Stromal cell of bone marrow (primary cell): ENCODE measurements around the gene WDPCP.
"Not testable (repeated sequence)": the region's sequence is repeated elsewhere in the genome, so short reads cannot be mapped to it uniquely, and the experiment has no call there.

Source experiments
- DNase-seq: peaks from one replicate; pipeline ENCODE4 v3.0.0-alpha.2; 2012; ENCODE audit warnings: low read depth

WDPCP gene

GRCh38 chr2:63590626-63591408, 2.5 kb upstream of the WDPCP start:
- no peak for DNase-seq

GRCh38 chr2:63589148-63589958, 1.1 kb upstream of the WDPCP start:
- no peak for DNase-seq

GRCh38 chr2:63587814-63588384, 378 bp downstream of the WDPCP start:
- DNase-seq, result no peak

DNA sequence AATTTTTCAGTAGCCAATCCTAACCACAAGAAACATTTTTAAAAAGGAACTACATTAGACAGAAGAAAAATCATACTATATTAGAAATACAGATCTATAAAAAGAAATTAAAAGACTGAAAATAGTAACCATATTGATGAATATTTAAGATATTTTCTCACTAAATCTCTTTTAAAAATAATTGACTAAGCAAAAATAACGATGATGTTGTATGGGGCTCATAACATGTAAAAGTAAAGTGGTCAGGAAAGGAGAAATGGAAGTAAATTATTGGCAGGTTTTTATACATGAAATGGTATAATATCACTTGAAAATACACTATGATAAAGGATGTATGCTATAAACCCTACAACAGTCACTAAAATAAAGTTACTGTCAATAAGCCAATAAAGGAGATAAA, 5.4 kb downstream of the WDPCP start:
- no peak for DNase-seq

GRCh38 chr2:63581298-63581961, 6.8 kb downstream of the WDPCP start:
- peak; percentile 88 for DNase-seq

GRCh38 chr2:63580651-63581297, 7.5 kb downstream of the WDPCP start:
- DNase-seq, result no peak

- DNase-seq, result no peak
These were observed 9.5 kb downstream of the WDPCP start for GRCh38 chr2:63578767-63579166.

DNA sequence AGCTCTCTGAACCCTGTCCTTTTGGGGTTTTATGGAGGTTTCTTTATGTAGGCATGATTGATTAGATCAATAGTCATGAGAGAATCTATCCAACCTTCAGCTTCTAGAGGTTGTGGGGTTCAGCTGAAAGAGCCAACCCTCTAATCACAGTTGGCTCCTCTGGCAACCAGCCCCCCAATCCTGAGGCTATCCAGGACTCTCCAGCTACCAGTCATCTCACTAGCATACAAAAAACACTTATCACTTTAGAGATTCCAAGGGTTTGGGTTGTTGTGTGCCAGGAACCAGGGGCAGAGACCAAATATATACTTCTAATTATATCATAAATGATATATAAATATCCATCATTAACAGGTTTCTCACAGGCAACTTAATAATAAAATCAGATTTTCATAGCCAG, 11.7 kb downstream of the WDPCP start:
- DNase-seq, result no peak

DNA sequence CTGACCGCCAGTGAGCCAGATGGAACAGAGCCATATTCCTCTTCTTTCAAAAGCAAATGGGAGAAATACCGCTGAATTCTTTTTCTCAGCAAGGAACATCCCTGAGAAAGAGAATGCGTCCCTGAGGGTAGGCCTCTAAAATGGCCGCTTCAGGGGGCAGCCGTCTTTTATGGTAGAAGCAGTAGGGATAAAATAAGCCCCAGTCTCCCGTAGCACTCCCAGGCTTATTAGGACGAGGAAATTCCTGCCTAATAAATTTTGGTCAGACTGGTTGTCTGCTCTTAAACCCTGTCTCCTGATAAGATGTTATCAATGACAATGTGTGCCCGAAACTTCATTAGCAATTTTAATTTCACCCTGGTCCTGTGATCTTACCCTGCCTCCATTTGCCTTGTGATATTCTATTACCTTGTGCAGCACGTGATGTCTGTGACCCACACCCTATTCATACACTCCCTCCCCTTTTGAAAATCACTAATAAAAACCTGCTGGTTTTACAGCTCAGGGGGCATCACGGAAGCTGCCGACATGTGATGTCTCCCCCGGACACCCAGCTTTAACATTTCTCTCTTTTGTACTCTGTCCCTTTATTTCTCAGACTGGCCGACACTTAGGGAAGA, 14.4 kb downstream of the WDPCP start:
- DNase-seq, result not testable (repeated sequence)

DNA sequence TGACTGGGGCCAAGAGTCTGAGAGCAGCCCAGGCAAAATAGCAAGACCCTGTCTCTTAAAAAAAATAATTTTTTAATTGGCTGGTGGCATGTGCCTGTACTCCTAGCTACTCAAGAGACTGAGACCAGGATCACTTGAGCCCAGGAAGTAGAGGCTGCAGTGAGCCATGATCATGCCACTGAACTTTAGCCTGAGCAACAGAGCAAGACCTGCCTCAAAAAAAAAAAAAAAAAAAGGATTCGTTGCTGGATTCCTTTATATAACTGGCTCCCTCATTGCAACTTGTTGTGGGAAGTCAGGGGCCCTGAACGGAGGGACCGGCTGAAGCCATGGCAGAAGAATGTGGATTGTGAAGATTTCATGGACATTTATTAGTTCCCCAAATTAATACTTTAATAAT, 15.3 kb downstream of the WDPCP start:
- not testable (repeated sequence) for DNase-seq

DNA sequence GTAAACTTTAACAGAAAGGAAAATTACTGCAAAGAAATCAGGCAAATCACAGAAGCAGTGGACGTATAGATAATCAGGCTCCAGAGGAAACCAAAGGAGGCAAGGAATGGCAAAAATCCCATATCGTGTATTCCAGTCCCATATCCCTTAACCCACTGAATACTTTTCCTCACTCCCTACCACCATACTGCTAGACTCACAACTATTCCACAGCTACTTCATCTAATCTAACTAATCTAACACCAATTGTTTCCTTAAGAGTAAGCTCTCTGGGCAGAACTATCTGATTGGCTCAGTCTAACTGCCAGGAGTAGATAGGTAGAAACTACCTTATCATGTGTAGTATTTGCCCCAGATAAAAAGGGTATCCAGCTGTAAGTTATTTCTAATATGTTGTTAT, 16.3 kb downstream of the WDPCP start:
- DNase-seq, result no peak

DNA sequence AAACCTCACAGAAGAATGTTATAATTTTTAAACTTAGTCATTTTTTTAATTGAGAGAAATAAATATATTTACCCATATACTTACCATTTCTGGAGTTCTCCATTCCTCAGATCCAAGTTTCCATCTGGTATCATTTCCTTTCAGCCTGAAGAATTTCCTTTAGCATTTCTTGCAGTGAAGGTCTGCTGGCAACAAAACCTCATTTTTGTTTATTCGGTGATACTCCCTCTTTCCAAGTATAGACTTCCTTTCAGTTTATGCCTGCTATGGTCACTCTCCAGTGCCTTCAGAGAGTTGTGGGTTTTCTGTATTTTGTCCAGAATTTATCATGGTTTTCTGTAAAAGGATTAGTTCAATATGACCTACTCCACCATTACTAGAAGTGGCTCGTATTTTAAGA, 17.0 kb downstream of the WDPCP start:
- no peak for DNase-seq

DNA sequence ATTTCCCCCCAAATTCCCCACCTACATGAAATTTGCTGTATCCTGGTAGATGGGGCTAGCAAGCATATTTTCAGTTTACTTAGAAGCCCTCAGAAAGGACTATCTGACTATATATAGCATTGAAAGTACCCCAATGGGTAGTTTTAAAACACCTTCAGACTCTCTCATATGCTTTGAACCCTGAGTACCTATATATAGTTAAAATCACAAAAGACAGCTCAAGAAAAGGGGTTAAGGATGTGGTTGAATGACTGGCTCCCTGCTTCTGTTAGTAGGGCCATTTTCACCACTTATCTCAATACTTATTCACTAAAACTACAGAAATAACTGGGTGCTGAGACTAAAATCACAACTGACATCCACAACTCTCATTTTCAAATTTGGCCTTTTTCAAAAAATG, 18.5 kb downstream of the WDPCP start:
- no peak for DNase-seq

- no peak for DNase-seq
These were observed 25.5 kb downstream of the WDPCP start for GRCh38 chr2:63562751-63563150.

GRCh38 chr2:63558922-63559321, 29.4 kb downstream of the WDPCP start:
- not testable (repeated sequence) for DNase-seq

DNA sequence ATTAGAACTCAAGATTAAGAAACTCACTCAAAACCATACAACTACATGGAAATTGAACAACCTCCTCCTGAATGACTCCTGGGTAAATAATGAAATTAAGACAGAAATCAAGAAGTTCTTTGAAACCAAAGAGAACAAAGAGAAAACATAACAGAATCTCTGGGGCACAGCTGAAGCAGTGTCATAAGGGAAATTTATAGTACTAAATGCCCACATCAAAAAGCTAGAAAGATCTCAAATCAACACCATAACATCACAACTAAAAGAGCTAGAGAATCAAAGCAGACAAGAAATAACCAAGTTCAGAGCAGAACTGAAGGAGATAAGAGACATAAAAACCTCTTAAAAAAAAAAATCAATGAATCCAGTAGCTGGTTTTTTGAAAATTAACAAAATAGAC, 30.5 kb downstream of the WDPCP start:
- not testable (repeated sequence) for DNase-seq

- no peak for DNase-seq
These were observed 32.3 kb downstream of the WDPCP start for GRCh38 chr2:63555931-63556330.

DNA sequence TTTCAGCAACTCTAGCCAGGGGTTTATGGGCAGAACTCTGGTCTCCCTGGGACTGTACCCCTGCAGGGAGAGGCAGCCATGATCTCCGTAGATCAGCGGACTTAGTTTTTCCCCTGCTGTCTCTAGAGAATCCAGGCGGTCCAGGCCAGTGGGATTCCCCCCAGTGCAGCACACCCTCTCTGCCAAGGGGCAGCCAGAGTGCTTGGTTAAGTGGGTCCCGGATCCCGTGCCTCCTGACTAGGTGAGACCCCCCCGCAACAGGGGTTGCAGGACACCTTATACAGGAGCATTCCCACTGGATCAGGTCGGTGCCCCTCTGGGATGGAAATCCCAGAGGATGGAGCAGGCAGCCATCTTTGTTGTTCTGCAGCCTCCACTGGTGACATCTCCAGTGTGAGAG, 33.0 kb downstream of the WDPCP start:
- no peak for DNase-seq

GRCh38 chr2:63553049-63553448, 35.2 kb downstream of the WDPCP start:
- DNase-seq, result peak; percentile 15

DNA sequence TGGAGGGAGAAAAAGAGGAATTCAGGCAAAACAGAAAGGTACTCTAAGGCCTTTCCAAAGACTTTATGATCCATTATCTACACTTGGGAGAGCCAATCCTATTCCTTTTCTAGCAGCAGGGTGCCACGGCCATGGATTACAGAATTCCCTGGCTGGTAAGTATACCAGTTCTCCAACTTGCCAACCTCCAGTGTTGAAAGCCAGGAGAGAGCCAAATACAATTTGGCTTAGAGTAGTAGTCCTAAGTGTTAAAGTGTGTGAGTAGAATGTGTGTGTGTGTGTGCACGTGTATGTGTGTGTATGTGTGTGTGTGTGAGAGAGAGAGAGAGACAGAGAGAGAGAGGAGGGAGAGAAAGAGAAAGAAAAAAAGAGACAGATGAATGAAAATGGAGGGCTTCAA, 43.3 kb downstream of the WDPCP start:
- DNase-seq, result no peak

DNA sequence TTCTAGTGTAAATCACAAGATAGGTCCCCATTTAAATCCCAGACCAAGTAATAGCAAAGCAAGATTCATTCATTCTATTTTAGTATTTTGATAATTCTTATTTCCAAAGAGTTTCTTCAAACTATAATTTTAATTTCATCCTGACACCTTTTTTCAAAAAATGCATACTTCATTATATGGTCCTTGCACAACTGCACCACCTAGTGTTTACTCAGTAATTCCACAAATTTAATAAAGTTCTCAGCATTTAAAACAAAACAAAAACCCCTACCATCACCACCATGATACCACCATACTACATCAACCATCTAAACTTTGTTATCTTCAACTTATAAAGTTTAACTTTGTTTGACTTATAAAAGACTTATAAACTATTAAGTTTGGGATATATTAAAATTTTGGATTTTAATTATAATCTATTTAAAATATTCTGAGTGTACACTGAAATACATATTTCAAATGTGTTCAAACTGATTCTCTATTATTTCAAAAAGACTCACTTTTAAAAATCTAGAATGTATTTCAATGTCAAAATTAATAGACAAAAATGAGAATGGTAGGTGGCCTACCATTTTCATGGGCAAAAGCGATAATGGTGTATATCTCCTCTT, 44.2 kb downstream of the WDPCP start:
- DNase-seq, result no peak
